IMR-90 (cell line): ENCODE results near the gene ASTN2.

Source experiments
- BHLHE40 ChIP-seq: fragments of 150-350 bp; IDR thresholded peaks from 2 replicates; pipeline ENCODE4 v1.6.1; 2016; ENCODE audit warnings: mild to moderate bottlenecking, low read depth, low read length
- RCOR1 ChIP-seq: IDR thresholded peaks from 2 replicates; pipeline ENCODE4 v1.6.1; 2012; ENCODE audit warnings: mild to moderate bottlenecking, low read length, improper control_type of control experiment; ENCODE audit not compliant: insufficient replicate concordance
- TF ChIP-seq, protein P1 (sequence below): conservative IDR thresholded peaks from 2 replicates; pipeline ENCODE4 v1.5.1; 2012; ENCODE audit warnings: mild to moderate bottlenecking, low read depth, low read length, improper control_type of control experiment
- TF ChIP-seq, protein P2 (sequence below): fragments of 150-350 bp; IDR thresholded peaks from 2 replicates; pipeline ENCODE4 v1.6.1; 2017; ENCODE audit warnings: mild to moderate bottlenecking, antibody characterized with exemption, low read length, low read depth

DNA sequence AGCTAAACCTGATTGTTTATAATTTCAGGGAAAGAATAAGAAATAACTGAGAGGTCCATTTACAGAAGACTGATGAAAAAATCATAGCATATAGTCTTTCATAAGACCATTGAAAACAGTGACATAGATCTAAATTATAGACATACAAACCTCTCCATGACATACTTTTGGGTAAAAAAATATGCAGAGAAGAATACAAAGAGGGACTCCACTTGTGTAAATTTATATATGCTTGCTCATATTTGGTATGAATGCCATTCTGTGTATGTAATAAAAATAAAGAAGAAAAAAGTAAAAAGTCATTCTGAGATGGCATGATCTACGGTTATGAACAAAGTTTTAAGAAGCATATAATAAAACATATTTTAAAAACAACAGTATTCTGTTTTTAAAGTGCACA lies 310.7 kb downstream of the ASTN2 start:
- TF ChIP-seq, protein P1, sequence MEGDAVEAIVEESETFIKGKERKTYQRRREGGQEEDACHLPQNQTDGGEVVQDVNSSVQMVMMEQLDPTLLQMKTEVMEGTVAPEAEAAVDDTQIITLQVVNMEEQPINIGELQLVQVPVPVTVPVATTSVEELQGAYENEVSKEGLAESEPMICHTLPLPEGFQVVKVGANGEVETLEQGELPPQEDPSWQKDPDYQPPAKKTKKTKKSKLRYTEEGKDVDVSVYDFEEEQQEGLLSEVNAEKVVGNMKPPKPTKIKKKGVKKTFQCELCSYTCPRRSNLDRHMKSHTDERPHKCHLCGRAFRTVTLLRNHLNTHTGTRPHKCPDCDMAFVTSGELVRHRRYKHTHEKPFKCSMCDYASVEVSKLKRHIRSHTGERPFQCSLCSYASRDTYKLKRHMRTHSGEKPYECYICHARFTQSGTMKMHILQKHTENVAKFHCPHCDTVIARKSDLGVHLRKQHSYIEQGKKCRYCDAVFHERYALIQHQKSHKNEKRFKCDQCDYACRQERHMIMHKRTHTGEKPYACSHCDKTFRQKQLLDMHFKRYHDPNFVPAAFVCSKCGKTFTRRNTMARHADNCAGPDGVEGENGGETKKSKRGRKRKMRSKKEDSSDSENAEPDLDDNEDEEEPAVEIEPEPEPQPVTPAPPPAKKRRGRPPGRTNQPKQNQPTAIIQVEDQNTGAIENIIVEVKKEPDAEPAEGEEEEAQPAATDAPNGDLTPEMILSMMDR, result no peak
- no peak for TF ChIP-seq BHLHE40
- no peak for TF ChIP-seq RCOR1
- TF ChIP-seq, protein P2, sequence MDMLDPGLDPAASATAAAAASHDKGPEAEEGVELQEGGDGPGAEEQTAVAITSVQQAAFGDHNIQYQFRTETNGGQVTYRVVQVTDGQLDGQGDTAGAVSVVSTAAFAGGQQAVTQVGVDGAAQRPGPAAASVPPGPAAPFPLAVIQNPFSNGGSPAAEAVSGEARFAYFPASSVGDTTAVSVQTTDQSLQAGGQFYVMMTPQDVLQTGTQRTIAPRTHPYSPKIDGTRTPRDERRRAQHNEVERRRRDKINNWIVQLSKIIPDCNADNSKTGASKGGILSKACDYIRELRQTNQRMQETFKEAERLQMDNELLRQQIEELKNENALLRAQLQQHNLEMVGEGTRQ, result no peak
